Sigmoid colon (tissue), 7 donors: Measurements from ENCODE around the gene TMEM63A. TPM values are rescaled to one million over a fixed set of nuclear protein-coding genes. Genes with fewer than 3 reads are reported as not detected.

Experiments used
- DNase-seq: peaks from one replicate; pipeline ENCODE4 v3.0.0-alpha.2; 2019
- H3K27ac ChIP-seq, 4 donors: fragments of 200-600 bp; sonication (generic); one replicate each; pipeline ENCODE4 v1.5.1; 2016 to 2019; ENCODE audit warnings: mild to moderate bottlenecking in 1 of 4
- H3K27me3 ChIP-seq, 3 donors: fragments of 200-600 bp; sonication (generic); one replicate each; pipeline ENCODE4 v1.5.1; 2019; ENCODE audit warnings: mild to moderate bottlenecking in 1 of 3
- H3K36me3 ChIP-seq, 4 donors: fragments of 200-600 bp; sonication (generic); one replicate each; pipeline ENCODE4 v1.5.1; 2016 to 2019
- H3K4me1 ChIP-seq, 4 donors: fragments of 200-600 bp; sonication (generic); one replicate each; pipeline ENCODE4 v1.5.1; 2017 to 2019
- H3K4me3 ChIP-seq, 4 donors: fragments of 200-600 bp; sonication (generic); one replicate each; pipeline ENCODE4 v1.5.1; 2017 to 2019; ENCODE audit warnings: mild to moderate bottlenecking in 2 of 4, moderate library complexity in 1 of 4
- H3K9me3 ChIP-seq, 4 donors: fragments of 200-600 bp in 3 of 4; sonication (generic) in 3 of 4; one replicate each; pipeline versions ENCODE4 v1.5.1 to v1.6.1; 2013 to 2019
- CTCF ChIP-seq, 4 experiments: fragments of 450-650 bp in 3 of 4; fragments of 200-600 bp in 1 of 4; IDR thresholded peaks; one replicate each; pipeline ENCODE4 v1.5.1; 2016 to 2019; ENCODE audit warnings: antibody characterized with exemption in 4 of 4, mild to moderate bottlenecking in 3 of 4, moderate library complexity in 2 of 4
- EP300 ChIP-seq, 4 donors: sonication (generic); formaldehyde crosslinking; IDR thresholded peaks; one replicate each; pipeline ENCODE4 v1.6.1; 2017; ENCODE audit warnings: antibody characterized with exemption in 4 of 4
- POLR2A ChIP-seq, 2 donors: fragments of 450-650 bp; IDR thresholded peaks; one replicate each; pipeline ENCODE4 v1.6.1; 2016; ENCODE audit warnings: antibody characterized with exemption in 2 of 2, mild to moderate bottlenecking in 2 of 2, moderate library complexity in 2 of 2
- POLR2AphosphoS5 ChIP-seq, 4 donors: sonication (generic); formaldehyde crosslinking; IDR thresholded peaks; one replicate each; pipeline ENCODE4 v1.6.1; 2017; ENCODE audit warnings: antibody characterized with exemption in 4 of 4
- WGBS, 2 donors: extraction: QIAGEN DNeasy Blood & Tissue Kit; methylation state at CpG; one replicate each; pipeline ENCODE4 v1.1.7; 2013; 5-methylcytosine and 5-hydroxymethylcytosine counted together
- intact Hi-C: fragments of 100-400 bp; cut with DNase I; formaldehyde crosslinking; loops from one replicate; pipeline ENCODE4 v1.15.1; 2023
- polyA plus RNA-seq, 3 donors: library from polyadenylated mRNA; stranded (reverse); fragments of 200-250 nt; gene quantifications; one replicate each; pipeline ENCODE4 v1.2.3, GENCODE V29; 2013
- total RNA-seq, 4 donors: library from RNA; depleted of rRNA; stranded (reverse); fragments of >200 nt; gene quantifications; one replicate each; pipeline ENCODE4 v1.1.0, GENCODE V29; 2016
- donor health status: healthy with polysubstance abuse.
- donor health status: Bipolar disorder and iron deficiency.
- donor health status: healthy.

The TMEM63A gene
- total and polyA plus RNA-seq, 7 donors, result 3.0 to 103 (median 35.9) TPM

- no peak for DNase-seq
- Histone ChIP-seq H3K36me3 (no peaks in the 10 kb centered on the region), H3K27me3 (no peaks in the 10 kb centered on the region), H3K9me3 (no peaks in the 10 kb centered on the region), H3K27ac (no peak overlapping the region), H3K4me3 (no peak overlapping the region), H3K4me1 (peaks cover 0 to 6% (median 0%) of the 10 kb centered on the region in 4 donors)
- intact Hi-C loops, result no loop called here
- 24 to 78% methylated on average over 14 of the region's 14 CpGs for WGBS, 2 donors
- TF ChIP-seq POLR2AphosphoS5 (IDR thresholded peaks at IDR 0.05), result no peak
- TF ChIP-seq POLR2A (IDR thresholded peaks at IDR 0.05), result no peak
- TF ChIP-seq EP300 (IDR thresholded peaks at IDR 0.05), result no peak
- no peak for TF ChIP-seq CTCF (IDR thresholded peaks at IDR 0.05)
Measured at GRCh38 chr1:225891229-225891972, 9.2 kb upstream of the TMEM63A start.

- Histone ChIP-seq H3K4me1 (peaks cover 0 to 6% (median 0%) of the 10 kb centered on the region in 4 donors), H3K27me3 (no peaks in the 10 kb centered on the region), H3K9me3 (no peaks in the 10 kb centered on the region), H3K36me3 (no peaks in the 10 kb centered on the region), H3K27ac (no peak overlapping the region), H3K4me3 (no peak overlapping the region)
- DNase-seq, result no peak
- 15 to 60% methylated on average over 6 of the region's 6 CpGs for WGBS, 2 donors
- TF ChIP-seq POLR2AphosphoS5 (IDR thresholded peaks at IDR 0.05), result no peak
- TF ChIP-seq EP300 (IDR thresholded peaks at IDR 0.05), result no peak
- no peak for TF ChIP-seq POLR2A (IDR thresholded peaks at IDR 0.05)
- TF ChIP-seq CTCF (IDR thresholded peaks at IDR 0.05), result no peak
- intact Hi-C loops, result no loop called here
Measured at GRCh38 chr1:225890346-225891228, 8.4 kb upstream of the TMEM63A start.

- Histone ChIP-seq H3K36me3 (no peaks in the 10 kb centered on the region), H3K27me3 (no peaks in the 10 kb centered on the region), H3K4me1 (peaks cover 0 to 6% (median 0%) of the 10 kb centered on the region in 4 donors), H3K27ac (no peak overlapping the region), H3K9me3 (no peaks in the 10 kb centered on the region), H3K4me3 (no peak overlapping the region)
- no peak for DNase-seq
- intact Hi-C loops, result no loop called here
- 17 to 71% methylated on average over 5 of the region's 5 CpGs for WGBS, 2 donors
- no peak for TF ChIP-seq POLR2AphosphoS5 (IDR thresholded peaks at IDR 0.05)
- TF ChIP-seq EP300 (IDR thresholded peaks at IDR 0.05), result no peak
- no peak for TF ChIP-seq POLR2A (IDR thresholded peaks at IDR 0.05)
- TF ChIP-seq CTCF (IDR thresholded peaks at IDR 0.05), result no peak
Measured at GRCh38 chr1:225889743-225890142, 7.6 kb upstream of the TMEM63A start.

- Histone ChIP-seq H3K4me1 (peaks cover 0 to 6% (median 0%) of the 10 kb centered on the region in 4 donors), H3K27me3 (no peaks in the 10 kb centered on the region), H3K9me3 (no peaks in the 10 kb centered on the region), H3K36me3 (no peaks in the 10 kb centered on the region), H3K4me3 (no peak within 1 kb of the TSS), H3K27ac (no peak within 1 kb of the TSS)
- DNase-seq, result no peak
- TF ChIP-seq POLR2A (IDR thresholded peaks at IDR 0.05) (peak in 1 of 2 donors; percentile 71), EP300 (IDR thresholded peaks at IDR 0.05) (no peak), POLR2AphosphoS5 (IDR thresholded peaks at IDR 0.05) (peak in 1 of 4 donors; percentile 45)
- intact Hi-C loops, result no loop called here
- 14 to 58% methylated on average over 11 of the region's 11 CpGs for WGBS, 2 donors
Measured at GRCh38 chr1:225888898-225889601, 6.9 kb upstream of the TMEM63A start, which contains the start of gene LEFTY1. Gene LEFTY1 (minus strand): TSS chr1:225889146. CDS start chr1:225889066, 80 bp downstream.
